RPMI7951 (cell line): Measurements from ENCODE around the gene PFN3. TPM values are rescaled to one million over a fixed set of nuclear protein-coding genes. Genes with fewer than 3 reads are reported as not detected.

Source experiments
- DNase-seq: peaks from one replicate; pipeline ENCODE4 v3.0.0-alpha.2; 2012; ENCODE audit warnings: low read depth
- total RNA-seq: library from RNA; depleted of rRNA; stranded (reverse); fragments of >200 nt; shearing (Covaris generic); gene quantifications from 2 replicates; pipeline ENCODE4 v1.2.3, GENCODE V29; 2014; rRNA removed

Gene PFN3
- total RNA-seq = not detected in 2 replicates

DNA sequence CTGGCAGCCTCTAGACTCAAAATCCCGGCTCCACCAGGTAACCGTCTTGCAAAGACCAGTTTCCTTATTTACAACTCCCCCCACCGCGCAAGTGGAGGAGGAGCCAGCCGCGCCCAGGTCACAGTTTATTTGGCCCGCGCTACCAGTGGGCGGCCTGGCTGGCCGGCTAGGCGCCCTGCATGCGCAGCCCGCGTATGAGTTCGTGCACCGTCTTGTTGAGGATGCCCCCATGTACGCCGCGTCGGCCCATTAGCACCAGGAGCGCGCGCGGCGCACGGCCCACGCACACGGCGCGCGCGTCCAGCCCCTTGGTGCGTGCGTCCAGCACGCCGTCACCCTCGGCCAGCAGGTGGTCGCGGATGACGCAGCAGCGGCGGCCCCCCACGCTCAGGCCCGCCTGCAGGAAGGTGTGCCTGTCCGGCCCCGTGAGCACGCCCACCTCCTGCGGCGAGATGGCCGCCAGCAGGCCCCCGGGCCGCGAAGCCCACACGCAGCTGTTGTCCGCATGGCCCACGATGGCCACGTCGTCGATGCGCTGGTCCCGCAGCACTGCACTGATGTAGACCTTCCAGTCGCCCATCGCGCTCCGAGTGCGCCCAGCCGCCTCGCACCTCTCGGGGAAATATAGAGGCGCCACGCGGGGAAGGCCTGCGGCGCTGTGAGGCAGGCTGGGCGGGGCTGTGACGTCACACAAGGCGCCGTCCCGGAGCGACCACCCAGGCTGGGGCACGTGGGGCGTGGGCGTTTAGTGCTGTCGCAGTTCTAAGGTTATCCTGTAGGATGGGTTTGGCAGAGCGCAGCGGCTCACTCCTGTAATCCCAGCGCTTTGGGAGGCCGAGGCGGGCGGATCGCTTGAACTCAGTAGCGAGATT, at the start of gene PFN3:
TSS of gene PFN3 (minus strand) at position 665 of the 872 bp plus-strand sequence. CDS start at position 580, 85 bp downstream.
- DNase-seq = no peak

DNA sequence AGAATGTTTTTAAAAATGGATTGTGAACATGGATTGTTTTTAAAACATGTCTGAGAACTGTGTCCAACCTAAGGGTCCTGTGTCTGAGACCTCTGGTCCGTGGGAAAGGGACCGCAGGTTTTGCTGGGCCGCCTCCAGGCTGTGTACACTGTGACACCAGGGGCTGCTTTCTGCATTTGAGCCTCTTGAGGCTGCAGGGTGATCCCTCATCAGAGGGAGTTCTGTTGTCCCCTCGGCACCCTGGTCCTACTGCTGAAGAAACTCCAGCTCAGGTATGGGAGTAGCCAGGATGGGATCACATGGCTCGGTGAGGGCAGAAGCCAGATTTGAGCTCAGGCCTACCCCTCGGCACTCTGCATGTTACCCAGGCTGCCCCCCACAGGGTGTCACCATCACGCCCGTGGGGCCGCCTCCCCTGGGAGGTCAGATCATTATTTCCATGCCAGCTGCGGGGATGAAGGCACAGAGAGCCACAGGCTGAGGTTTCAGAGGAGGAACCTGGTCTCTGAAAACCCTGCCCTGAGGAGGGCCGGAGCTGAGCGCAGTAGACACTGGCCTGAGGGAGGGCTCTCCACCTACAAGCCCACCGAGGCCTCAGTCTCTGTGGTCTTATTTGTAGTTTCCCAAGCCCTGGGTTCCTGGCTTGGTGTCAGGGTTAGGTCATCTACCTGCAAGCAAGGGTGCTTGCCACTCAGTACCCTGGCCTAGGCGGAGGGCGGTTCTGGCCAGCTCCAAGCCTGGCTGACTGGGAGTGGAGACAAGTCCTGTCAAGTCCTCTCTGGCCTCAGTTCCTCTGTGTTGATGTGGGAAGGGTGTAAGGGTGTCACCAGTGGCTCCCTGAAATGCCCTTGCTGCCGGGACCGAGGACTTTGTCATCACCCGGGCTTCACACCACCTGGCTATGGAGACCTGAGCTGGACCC, 48.9 kb upstream of the PFN3 start:
- no peak for DNase-seq

- DNase-seq = no peak
Measured at GRCh38 chr5:177448244-177448950, 47.9 kb upstream of the PFN3 start.

- DNase-seq = peak; percentile 96
Measured at GRCh38 chr5:177447611-177448243, 47.3 kb upstream of the PFN3 start.

- DNase-seq = peak; percentile 61
Measured at GRCh38 chr5:177447066-177447610, 46.7 kb upstream of the PFN3 start.

- DNase-seq = peak; percentile 69
Measured at GRCh38 chr5:177446200-177447065, 46.0 kb upstream of the PFN3 start, which contains the start of gene PRR7. TSS of gene PRR7 (plus strand) at chr5:177446814. CDS start at chr5:177455068, 8,254 bp downstream.

- DNase-seq = no peak
Measured at GRCh38 chr5:177445917-177446199, 45.4 kb upstream of the PFN3 start.

GRCh38 chr5:177445052-177445916, 44.8 kb upstream of the PFN3 start:
- DNase-seq = no peak

DNA sequence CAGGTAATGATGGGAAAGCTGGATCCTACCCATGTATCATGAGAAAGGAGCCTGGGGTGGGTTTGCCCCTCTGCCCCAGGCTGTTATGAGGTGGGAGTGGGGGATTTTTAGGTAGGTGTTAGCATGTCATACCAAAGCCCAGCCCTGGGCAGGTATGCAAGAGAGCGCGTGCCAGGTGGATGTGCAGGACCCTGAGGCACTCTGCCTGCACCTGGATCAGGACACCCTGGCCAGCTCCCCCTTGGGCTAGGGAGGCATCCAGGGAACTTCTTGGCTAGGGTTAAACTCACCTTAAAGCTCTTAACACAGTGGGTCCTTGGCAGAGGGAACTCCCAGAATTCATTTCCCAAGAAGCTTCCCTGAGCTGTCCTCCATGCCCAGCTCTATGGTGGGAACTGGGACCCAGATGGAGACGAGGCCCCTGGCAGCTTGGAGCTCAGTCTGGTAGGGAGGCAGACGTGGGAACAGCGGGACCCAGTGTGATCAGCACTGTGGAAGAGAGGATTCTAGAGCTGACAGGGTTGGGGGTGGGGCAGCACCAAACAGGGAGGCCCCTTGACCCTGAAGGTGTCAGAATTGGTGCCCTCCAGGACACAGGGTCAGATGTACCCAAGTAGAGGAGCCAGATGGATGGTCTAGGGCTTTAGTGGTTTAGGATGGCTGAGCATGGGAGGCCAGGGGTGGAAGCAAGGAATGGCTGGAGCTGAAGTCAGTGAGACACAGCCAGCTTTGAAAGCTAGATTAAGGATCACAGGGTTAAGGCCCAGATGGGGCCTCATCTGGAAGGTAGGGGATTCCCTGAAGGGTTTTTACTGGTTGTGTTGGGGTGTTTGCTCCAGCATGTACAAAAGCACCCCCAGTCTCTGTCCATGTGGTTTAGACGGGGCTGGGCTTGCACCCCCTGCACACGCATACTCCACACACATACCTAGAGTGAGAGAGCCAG, 43.9 kb upstream of the PFN3 start:
- no peak for DNase-seq

- DNase-seq = no peak
Measured at GRCh38 chr5:177443144-177443983, 42.9 kb upstream of the PFN3 start.

- no peak for DNase-seq
Measured at GRCh38 chr5:177442066-177442826, 41.8 kb upstream of the PFN3 start.

- DNase-seq = no peak
Measured at GRCh38 chr5:177440990-177441780, 40.7 kb upstream of the PFN3 start.

DNA sequence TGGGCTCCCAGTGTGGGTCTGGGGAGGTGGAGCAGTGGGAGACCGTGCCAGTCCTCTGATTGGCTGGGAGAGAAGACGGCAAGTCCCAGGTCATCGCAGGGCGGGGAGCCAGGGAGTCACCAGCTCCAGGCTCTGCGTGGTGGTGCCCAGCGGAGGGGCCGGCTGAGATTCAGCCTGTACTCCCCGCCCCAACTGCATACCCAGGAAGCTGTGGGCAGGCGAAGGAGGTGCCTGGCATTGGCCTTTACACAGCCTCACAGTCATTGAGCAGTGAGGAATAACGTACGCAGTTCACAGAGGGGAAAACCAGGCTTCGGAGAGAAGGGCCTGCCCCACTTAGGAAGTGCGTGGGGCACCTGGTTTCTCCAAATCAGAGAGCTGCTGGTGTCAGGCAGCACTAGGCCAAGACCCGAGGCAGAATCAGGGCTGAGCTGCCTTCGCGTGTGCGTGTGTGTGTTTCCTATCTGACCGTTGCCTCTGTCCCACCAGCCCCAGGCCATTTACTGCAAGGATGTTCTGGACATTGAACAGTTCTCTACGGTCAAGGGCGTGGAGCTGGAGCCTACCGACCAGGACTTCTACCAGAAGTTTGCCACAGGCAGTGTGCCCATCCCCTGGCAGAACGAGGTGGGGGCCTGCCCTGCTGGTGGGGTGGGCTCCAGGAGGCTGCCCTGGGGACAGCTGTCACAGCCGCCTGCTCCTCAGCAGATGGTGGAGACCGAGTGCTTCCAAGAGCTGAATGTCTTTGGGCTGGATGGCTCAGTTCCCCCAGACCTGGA, 39.9 kb upstream of the PFN3 start:
- DNase-seq = no peak

DNA sequence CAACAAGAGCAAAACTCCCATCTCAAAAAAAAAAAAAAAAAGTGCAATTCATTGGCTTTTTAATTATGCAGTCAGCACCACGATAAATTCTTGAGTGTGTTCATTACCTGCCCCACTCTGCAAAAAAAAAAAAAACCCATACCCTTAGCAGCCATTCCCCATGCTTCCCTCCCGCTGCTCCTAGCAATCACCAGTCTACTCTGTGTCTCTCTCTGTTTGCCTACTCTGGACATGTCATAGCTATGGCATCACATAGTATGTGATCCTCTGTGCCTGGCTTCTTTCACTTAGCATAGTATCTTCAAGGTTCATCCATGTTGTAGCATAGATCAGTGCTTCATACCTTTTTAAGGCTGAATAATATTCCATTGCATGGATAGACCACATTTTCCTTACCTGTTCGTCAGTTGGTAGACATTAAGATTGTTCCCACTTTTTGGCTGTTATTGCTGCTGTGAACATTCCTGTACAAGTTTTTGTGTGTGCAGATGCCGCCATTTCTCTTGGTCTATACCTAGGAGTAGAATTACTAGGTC, 39.1 kb upstream of the PFN3 start:
- DNase-seq = no peak
